DOHH2 (cell line): ENCODE results near the gene ANKRD13C.

ENCODE experiments used
- H3F3A ChIP-seq: fragments of 200-600 bp; sonication (generic), shearing (Covaris generic); 2 replicates; pipeline ENCODE4 v1.6.0; 2016; ENCODE audit warnings: antibody characterized with exemption, mild to moderate bottlenecking; ENCODE audit not compliant: control insufficient read depth, insufficient read depth
- H3K27ac ChIP-seq: fragments of 200-600 bp; sonication (generic); 2 replicates; pipeline ENCODE4 v1.5.1; 2014; ENCODE audit warnings: low read depth, mild to moderate bottlenecking, low read length, moderate library complexity
- H3K27me3 ChIP-seq: fragments of 200-600 bp; sonication (generic); 2 replicates; pipeline ENCODE4 v1.6.1; 2014; ENCODE audit warnings: mild to moderate bottlenecking, low read length, mixed read lengths; ENCODE audit not compliant: control insufficient read depth
- H3K36me3 ChIP-seq: fragments of 200-600 bp; sonication (generic); 2 replicates; pipeline ENCODE4 v1.6.1; 2014; ENCODE audit warnings: mild to moderate bottlenecking, low read length, moderate library complexity, mixed read lengths; ENCODE audit not compliant: control insufficient read depth
- H3K4me1 ChIP-seq: fragments of 200-600 bp; sonication (generic); 2 replicates; pipeline ENCODE4 v1.6.1; 2014; ENCODE audit warnings: mild to moderate bottlenecking, low read length, mixed read lengths; ENCODE audit not compliant: control insufficient read depth
- H3K4me2 ChIP-seq: fragments of 200-600 bp; sonication (generic); 2 replicates; pipeline ENCODE4 v1.6.0; 2014; ENCODE audit warnings: mild to moderate bottlenecking, low read length, moderate library complexity
- H3K4me3 ChIP-seq: fragments of 200-600 bp; sonication (generic); 2 replicates; pipeline ENCODE4 v1.5.1; 2014; ENCODE audit warnings: mild to moderate bottlenecking, low read length, mixed read lengths
- H3K79me2 ChIP-seq: fragments of 200-600 bp; sonication (generic); 2 replicates; pipeline ENCODE4 v1.6.1; 2014; ENCODE audit warnings: mild to moderate bottlenecking, low read length, mixed read lengths; ENCODE audit not compliant: control insufficient read depth
- H3K9me2 ChIP-seq: fragments of 200-600 bp; sonication (generic); replicated peaks from 2 replicates; pipeline ENCODE4 v1.6.1; 2014; ENCODE audit warnings: mild to moderate bottlenecking, low read length, mixed read lengths; ENCODE audit not compliant: control insufficient read depth
- H3K9me3 ChIP-seq: fragments of 200-600 bp; sonication (generic); 2 replicates; pipeline ENCODE4 v1.6.1; 2014; ENCODE audit warnings: antibody characterized with exemption, low read length, mixed read lengths; ENCODE audit not compliant: control insufficient read depth, insufficient read depth
- H4K20me1 ChIP-seq: fragments of 200-600 bp; sonication (generic); 2 replicates; pipeline ENCODE4 v1.6.0; 2014; ENCODE audit warnings: low read depth, mild to moderate bottlenecking, antibody characterized with exemption, low read length, moderate library complexity; ENCODE audit not compliant: control insufficient read depth, insufficient read depth
- EZH2phosphoT487 ChIP-seq: fragments of 200-600 bp; sonication (generic); IDR thresholded peaks from 2 replicates; pipeline ENCODE4 v1.6.1; 2017; ENCODE audit warnings: borderline replicate concordance, mild to moderate bottlenecking, antibody characterized with exemption, low read length, moderate library complexity, mixed read lengths
- TF ChIP-seq, protein P1 (sequence below): fragments of 200-600 bp; sonication (generic); IDR thresholded peaks from one replicate; pipeline ENCODE4 v1.5.1; 2014; ENCODE audit warnings: antibody characterized with exemption, mild to moderate bottlenecking, low read depth, low read length; ENCODE audit not compliant: poor library complexity, severe bottlenecking

ANKRD13C gene

DNA sequence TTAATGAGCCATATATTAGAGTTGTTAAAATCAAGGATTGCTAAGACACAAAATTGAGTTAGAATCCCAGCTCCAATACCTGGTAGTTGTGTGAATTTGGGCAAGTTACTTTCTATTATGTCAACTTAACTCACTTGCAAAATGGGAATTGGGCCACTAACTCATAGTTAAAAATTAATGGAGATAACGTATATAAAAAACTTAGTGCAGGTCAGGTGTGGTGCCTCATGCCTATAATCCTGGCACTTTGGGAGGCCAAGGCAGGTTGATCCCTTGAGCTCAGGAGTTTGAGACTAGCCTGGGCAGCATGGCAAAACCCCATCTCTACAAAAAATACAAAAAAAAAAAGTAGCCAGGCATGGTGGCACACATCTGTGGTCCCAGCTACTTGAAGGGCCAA, 75.8 kb downstream of the ANKRD13C start:
- Histone ChIP-seq H3K9me2 (no peaks in the 10 kb centered on the region), H3K79me2 (no peaks in the 10 kb centered on the region), H3F3A (no peaks in the 10 kb centered on the region), H3K4me2 (no peak overlapping the region), H3K4me3 (no peak overlapping the region), H3K27ac (no peak overlapping the region), H3K9me3 (no peaks in the 10 kb centered on the region), H3K4me1 (no peaks in the 10 kb centered on the region), H3K36me3 (peaks cover 32% of the 10 kb centered on the region), H3K27me3 (no peaks in the 10 kb centered on the region), H4K20me1 (no peaks in the 10 kb centered on the region)
- no peak for TF ChIP-seq EZH2phosphoT487
- TF ChIP-seq, protein P1, sequence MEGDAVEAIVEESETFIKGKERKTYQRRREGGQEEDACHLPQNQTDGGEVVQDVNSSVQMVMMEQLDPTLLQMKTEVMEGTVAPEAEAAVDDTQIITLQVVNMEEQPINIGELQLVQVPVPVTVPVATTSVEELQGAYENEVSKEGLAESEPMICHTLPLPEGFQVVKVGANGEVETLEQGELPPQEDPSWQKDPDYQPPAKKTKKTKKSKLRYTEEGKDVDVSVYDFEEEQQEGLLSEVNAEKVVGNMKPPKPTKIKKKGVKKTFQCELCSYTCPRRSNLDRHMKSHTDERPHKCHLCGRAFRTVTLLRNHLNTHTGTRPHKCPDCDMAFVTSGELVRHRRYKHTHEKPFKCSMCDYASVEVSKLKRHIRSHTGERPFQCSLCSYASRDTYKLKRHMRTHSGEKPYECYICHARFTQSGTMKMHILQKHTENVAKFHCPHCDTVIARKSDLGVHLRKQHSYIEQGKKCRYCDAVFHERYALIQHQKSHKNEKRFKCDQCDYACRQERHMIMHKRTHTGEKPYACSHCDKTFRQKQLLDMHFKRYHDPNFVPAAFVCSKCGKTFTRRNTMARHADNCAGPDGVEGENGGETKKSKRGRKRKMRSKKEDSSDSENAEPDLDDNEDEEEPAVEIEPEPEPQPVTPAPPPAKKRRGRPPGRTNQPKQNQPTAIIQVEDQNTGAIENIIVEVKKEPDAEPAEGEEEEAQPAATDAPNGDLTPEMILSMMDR = no peak

DNA sequence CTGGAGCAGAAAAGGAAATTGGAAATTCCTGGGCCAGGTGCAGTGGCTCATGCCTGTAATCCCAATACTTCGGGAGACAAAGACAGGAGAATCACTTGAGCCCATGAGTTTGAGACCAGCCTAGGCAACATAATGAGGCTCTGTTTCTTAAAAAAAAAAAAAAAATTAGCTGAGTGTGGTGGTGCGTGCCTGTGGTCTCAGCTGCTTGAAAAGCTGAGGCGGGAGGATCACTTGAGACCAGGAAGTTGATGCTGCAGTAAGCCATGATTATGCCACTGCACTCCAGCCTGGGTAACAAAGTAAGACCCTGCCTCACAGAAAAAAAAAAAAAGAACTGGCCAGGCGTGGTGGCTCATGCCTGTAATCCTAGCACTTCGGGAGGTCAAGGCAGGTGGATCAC, 76.6 kb downstream of the ANKRD13C start:
- TF ChIP-seq, protein P1 = no peak
- no peak for TF ChIP-seq EZH2phosphoT487
- no peak overlapping the region for H3K27ac ChIP-seq
- H3K9me3 ChIP-seq = no peaks in the 10 kb centered on the region
- no peaks in the 10 kb centered on the region for H3K4me1 ChIP-seq
- no peaks in the 10 kb centered on the region for H3F3A ChIP-seq
- H3K27me3 ChIP-seq = no peaks in the 10 kb centered on the region
- no peak overlapping the region for H3K4me3 ChIP-seq
- H3K36me3 ChIP-seq = peaks cover 38% of the 10 kb centered on the region
- no peaks in the 10 kb centered on the region for H3K9me2 ChIP-seq
- H3K4me2 ChIP-seq = no peak overlapping the region
- H3K79me2 ChIP-seq = no peaks in the 10 kb centered on the region
- no peaks in the 10 kb centered on the region for H4K20me1 ChIP-seq

DNA sequence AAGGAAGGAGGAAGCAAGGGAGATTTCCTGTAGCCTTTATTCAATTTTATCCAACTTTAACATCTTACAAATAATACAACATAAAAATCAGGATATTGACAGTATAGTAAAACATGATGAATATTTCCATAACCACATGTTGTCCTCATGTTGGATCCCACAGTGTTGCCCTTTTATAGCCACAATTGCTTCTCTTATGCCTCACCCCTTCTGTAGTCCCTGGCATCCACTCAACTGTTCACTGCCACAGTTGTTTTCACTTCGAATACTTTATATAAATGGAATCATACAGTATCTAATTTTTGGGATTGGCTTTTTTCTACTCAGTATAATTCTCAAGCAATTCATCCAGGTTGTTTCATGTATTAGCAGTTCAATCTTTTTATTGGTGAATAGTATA, 88.6 kb downstream of the ANKRD13C start:
- Histone ChIP-seq H3K9me2 (no peaks in the 10 kb centered on the region), H3K4me3 (no peak overlapping the region), H3K36me3 (peaks cover 46% of the 10 kb centered on the region), H3F3A (peaks cover 3% of the 10 kb centered on the region; the same call in 1 of the 2 replicates), H3K9me3 (peaks cover 7% of the 10 kb centered on the region; the same call in 1 of the 2 replicates), H3K27ac (no peak overlapping the region), H3K79me2 (no peaks in the 10 kb centered on the region), H3K27me3 (no peaks in the 10 kb centered on the region), H3K4me2 (no peak overlapping the region), H4K20me1 (no peaks in the 10 kb centered on the region), H3K4me1 (no peaks in the 10 kb centered on the region)
- TF ChIP-seq, protein P1 = no peak
- no peak for TF ChIP-seq EZH2phosphoT487
